HepG2 (cell line): Measurements from ENCODE around the gene COL4A2. TPM values are rescaled to one million over a fixed set of nuclear protein-coding genes. Genes with fewer than 3 reads are reported as not detected.

Experiments
- ATAC-seq: fragments of 200-7000 bp; cut with Tn5 transposase; 3 replicates; pipeline ENCODE4 v1.9.1; 2020; ENCODE audit warnings: mild to moderate bottlenecking, moderate library complexity
- BruUV-seq: library from RNA; stranded (reverse); fragments of 400-500 nt; replicated peaks from 2 replicates; lab custom pipeline; 2021; lab: Mats Ljungman, UMichigan
- CTCF ChIA-PET: fragments of 300-600 bp; formaldehyde crosslinking; extraction: SDS; loops from one replicate; lab custom pipeline; 2021; ENCODE audit warnings: low total read pairs, inconsistent platforms, low intra/inter-chr PET ratio; lab: Yijun Ruan, JAX
- POLR2A ChIA-PET: fragments of 350-600 bp; sonication (Branson Sonifier 250); formaldehyde crosslinking; loops from one replicate; lab custom pipeline; 2020; ENCODE audit warnings: antibody characterized with exemption, inconsistent platforms; lab: Yijun Ruan, JAX
- DNase-seq: peaks from one replicate; pipeline ENCODE4 v3.0.0-alpha.2; 2015; ENCODE audit warnings: low spot score
- FAIRE-seq: peaks from 3 replicates; lab custom pipeline; 2011; peaks lifted over from hg19 to GRCh38; lab: Jason Lieb, UNC
- H2AFZ ChIP-seq: one replicate; pipeline ENCODE4 v1.6.1; 2011; ENCODE audit warnings: low read length, inconsistent platforms
- H3K27ac ChIP-seq: fragments of 300-600 bp; 3 replicates; pipeline ENCODE4 v1.8.0; 2011; ENCODE audit warnings: mixed run types, mild to moderate bottlenecking, mixed read lengths, low read length, inconsistent platforms; ENCODE audit not compliant: insufficient read depth; ENCODE audit errors: extremely low read length
- H3K27me3 ChIP-seq, 2 experiments: fragments of 200-600 bp in 1 of 2; 2 replicates in 1 of 2; 3 replicates in 1 of 2; pipeline versions ENCODE4 v1.6.0 to v1.8.0; 2011; ENCODE audit warnings: low read length in 2 of 2, mild to moderate bottlenecking in 2 of 2, moderate library complexity in 2 of 2, inconsistent platforms in 1 of 2; ENCODE audit not compliant: insufficient read depth in 2 of 2, control insufficient read depth in 1 of 2
- H3K36me3 ChIP-seq, 2 experiments: fragments of 200-600 bp in 1 of 2; replicated peaks in 1 of 2; 2 replicates in 1 of 2; 3 replicates in 1 of 2; pipeline versions ENCODE4 v1.5.1 to v1.8.0; 2011; ENCODE audit warnings: low read length in 2 of 2, inconsistent platforms in 1 of 2; ENCODE audit not compliant: insufficient read depth in 2 of 2, control insufficient read depth in 1 of 2
- H3K4me1 ChIP-seq: 2 replicates; pipeline ENCODE4 v1.5.1; 2012; ENCODE audit warnings: low read length, inconsistent platforms; ENCODE audit not compliant: insufficient read depth
- H3K4me2 ChIP-seq: 2 replicates; pipeline ENCODE4 v1.6.0; 2011; ENCODE audit warnings: low read depth, low read length, inconsistent platforms
- H3K4me3 ChIP-seq, 3 experiments: fragments of 200-600 bp in 1 of 3; sonication (generic), shearing (Covaris generic) in 1 of 3; replicated peaks in 1 of 3; 2 replicates each; pipeline ENCODE4 v1.5.1; 2011 to 2016; ENCODE audit warnings: low read length in 3 of 3, inconsistent platforms in 2 of 3, low read depth in 2 of 3, mild to moderate bottlenecking in 2 of 3, control low read depth in 1 of 3, mixed read lengths in 1 of 3; ENCODE audit not compliant: insufficient read depth in 1 of 3
- H3K79me2 ChIP-seq: one replicate; pipeline ENCODE4 v1.6.1; 2011; ENCODE audit warnings: low read length, inconsistent platforms; ENCODE audit not compliant: insufficient read depth
- H3K9ac ChIP-seq: 2 replicates; pipeline ENCODE4 v1.6.0; 2011; ENCODE audit warnings: mild to moderate bottlenecking, low read depth, low read length, inconsistent platforms; ENCODE audit not compliant: insufficient read depth
- H3K9me3 ChIP-seq: 2 replicates; pipeline ENCODE4 v1.5.1; 2012; ENCODE audit warnings: mild to moderate bottlenecking, low read length
- H4K20me1 ChIP-seq: 2 replicates; pipeline ENCODE4 v1.6.0; 2011; ENCODE audit warnings: inconsistent platforms, mild to moderate bottlenecking, low read length, moderate library complexity; ENCODE audit not compliant: insufficient read depth
- PBX3 ChIP-seq: sonication (generic); formaldehyde crosslinking; IDR thresholded peaks from 2 replicates; pipeline ENCODE4 v1.8.1; 2023; ENCODE audit warnings: missing genetic modification reagents, inconsistent platforms, borderline replicate concordance
- ZNF280D ChIP-seq: sonication (generic); formaldehyde crosslinking; IDR thresholded peaks from 2 replicates; pipeline ENCODE4 v1.5.1; 2020; ENCODE audit warnings: mild to moderate bottlenecking, missing genetic modification reagents
- ZNF781 ChIP-seq: sonication (generic); formaldehyde crosslinking; IDR thresholded peaks from 2 replicates; pipeline ENCODE4 v1.5.1; 2020; ENCODE audit warnings: borderline replicate concordance, mild to moderate bottlenecking, missing genetic modification reagents; ENCODE audit errors: not compliant biosample characterization
- whole genome bisulfite sequencing: methylation state at CpG from one replicate; pipeline ENCODE4 v1.1.6; 2017; ENCODE audit warnings: low lambda C conversion rate; 5-methylcytosine and 5-hydroxymethylcytosine counted together
- in situ Hi-C: cut with HindIII; loops from 2 replicates; pipeline ENCODE4 v1.10.0; 2017; ENCODE audit warnings: low pct_unique_long_range_greater_than_20kb; ENCODE audit not compliant: extremely low pct_ligation_motif_present
- intact Hi-C: fragments of 100-400 bp; cut with micrococcal nuclease; formaldehyde crosslinking; loops from one replicate; pipeline ENCODE4 v1.10.0; 2022; ENCODE audit not compliant: unreplicated experiment
- polyA plus RNA-seq, 8 experiments: library from polyadenylated mRNA; depleted of rRNA in 3 of 8; stranded (reverse) in 7 of 8; unstranded in 1 of 8; fragments of >200 nt; fragmentation: Illumina TruSeq in 4 of 8; extraction: Trizol in 4 of 8; gene quantifications; 2 replicates each; pipeline versions ENCODE4 v1.2.1 to v1.2.3, GENCODE V29; 2011 to 2016; ENCODE audit warnings: low read depth in 4 of 8, missing spikeins in 1 of 8, mixed read lengths in 1 of 8; ENCODE audit not compliant: insufficient read depth in 1 of 8
- total RNA-seq, 5 experiments: library from RNA; depleted of rRNA; stranded (reverse); fragments of >200 nt; fragmentation: Illumina TruSeq; extraction: Trizol; gene quantifications; 2 replicates each; pipeline ENCODE4 v1.2.3, GENCODE V29; 2016; ENCODE audit warnings: low read depth in 1 of 5

Gene COL4A2
- total and polyA plus RNA-seq, 2 of the 13 experiments (the other 11 are each of a cell fraction or from before 2014, with no cell fraction given), result 0.22 to 1.9 TPM

- no peak overlapping the region for H3K27ac ChIP-seq
- POLR2A ChIA-PET, result no interaction called here
- ATAC-seq (no peak), FAIRE-seq (no peak), DNase-seq (no peak)
- no peak overlapping the region for H2AFZ ChIP-seq
- in situ Hi-C loops, result no loop called here
- H3K4me3 ChIP-seq, result no peak overlapping the region
- 0% methylated on average over 2 of the region's 3 CpGs for WGBS
- H3K27me3 ChIP-seq, result peaks cover 2 to 25% of the 10 kb centered on the region in 2 experiments; a peak in 2 of 5 replicates
- no peak overlapping the region for H3K9ac ChIP-seq
- TF ChIP-seq ZNF280D (CRISPR knock-in tag) (no peak), ZNF781 (CRISPR knock-in tag) (no peak), PBX3 (CRISPR knock-in tag) (no peak)
- intact Hi-C loops, result no loop called here
- CTCF ChIA-PET, result no interaction called here
- BruUV-seq, result no TSS peak
- H3K4me1 ChIP-seq, result no peaks in the 10 kb centered on the region
- no peaks in the 10 kb centered on the region for H3K9me3 ChIP-seq
- H3K79me2 ChIP-seq, result no peaks in the 10 kb centered on the region
- no peaks in the 10 kb centered on the region for H4K20me1 ChIP-seq
- H3K4me2 ChIP-seq, result no peak overlapping the region
- H3K36me3 ChIP-seq, result no peaks in the 10 kb centered on the region
Observed at GRCh38 chr13:110350509-110350908, 43.4 kb downstream of the COL4A2 start.
